ENCODE results near the gene MACROD1.

GRCh38 chr11:64022125-64022784, 143.7 kb downstream of the MACROD1 start:
- TF ChIP-seq CTCF (IDR thresholded peaks at IDR 0.05; ENCODE audit: insufficient read depth, low read depth, low read length) = no peak
- TF ChIP-seq EZH2 (IDR thresholded peaks at IDR 0.05; ENCODE audit: insufficient read depth, low read length) = no peak

Data from astrocyte (in vitro differentiated cells and primary cell).